ENCODE data around the gene VTI1B.

DNA sequence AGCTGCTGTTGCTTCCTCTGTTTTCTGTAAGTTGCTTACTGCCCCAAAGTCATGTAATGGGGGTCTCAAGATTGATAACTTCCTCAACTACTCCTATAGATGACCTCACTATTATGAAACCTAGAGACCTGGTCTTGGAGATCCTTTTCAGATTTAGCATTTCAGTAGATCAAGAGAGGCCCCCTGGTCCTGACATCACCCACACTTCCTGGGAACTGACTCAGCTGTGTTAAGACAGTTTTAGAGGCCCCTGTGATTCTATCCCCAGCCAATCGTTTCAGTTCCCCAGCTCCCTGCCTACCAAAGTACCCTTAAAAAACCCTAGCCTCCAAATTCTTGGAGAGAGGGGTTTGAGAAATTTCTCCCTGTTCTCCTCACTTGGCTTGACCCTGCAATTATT is 63.9 kb downstream of the VTI1B start:
- no peak for TF ChIP-seq POLR2A (IDR thresholded peaks at IDR 0.05; ENCODE audit: low read depth, low read length)
- TF ChIP-seq POLR2AphosphoS5 (IDR thresholded peaks at IDR 0.05; ENCODE audit: low read depth, low read length) = no peak
- TF ChIP-seq TAF1 (IDR thresholded peaks at IDR 0.05; ENCODE audit: low read depth, low read length) = no peak
- 0 out of 2 replicates have a peak, but pooled peaks have one; percentile 16 for TF ChIP-seq SPI1 (IDR thresholded peaks at IDR 0.05; ENCODE audit: low read depth, low read length)
- no peak for TF ChIP-seq POU2F2 (IDR thresholded peaks at IDR 0.05; ENCODE audit: low read depth, low read length)

Measured in GM12891 (cell line).